Glomerular endothelial cell (primary cell): ENCODE results near the gene SLC10A4. TPM values are rescaled to one million over a fixed set of nuclear protein-coding genes. Genes with fewer than 3 reads are reported as not detected.
"Not testable (repeated sequence)": the region's sequence is repeated elsewhere in the genome, so short reads cannot be mapped to it uniquely, and the experiment has no call there.

ENCODE experiments used
- DNase-seq: peaks from one replicate; pipeline ENCODE4 v3.0.0-alpha.2; 2011; ENCODE audit warnings: low read depth, low spot score; ENCODE audit errors: extremely low read depth
- total RNA-seq: library from RNA; depleted of rRNA; stranded (reverse); fragments of >200 nt; gene quantifications from 2 replicates; pipeline ENCODE4 v1.2.3, GENCODE V29; 2015

SLC10A4 gene
- total RNA-seq, result 0.12 TPM in 1 of 2 replicates, not detected in the other

GRCh38 chr4:48483006-48483776 is at the start of gene SLC10A4:
TSS of gene SLC10A4 (plus strand) at chr4:48483343. CDS start at chr4:48483562, 219 bp downstream.
- DNase-seq, result no peak

- DNase-seq, result no peak
These were observed 46.8 kb upstream of the SLC10A4 start for GRCh38 chr4:48436318-48436717.

GRCh38 chr4:48439988-48440387 is 43.2 kb upstream of the SLC10A4 start:
- DNase-seq, result no peak

GRCh38 chr4:48440914-48441313 is 42.2 kb upstream of the SLC10A4 start:
- not testable (repeated sequence) for DNase-seq

- DNase-seq, result no peak
These were observed 37.4 kb upstream of the SLC10A4 start for GRCh38 chr4:48445704-48446103.

GRCh38 chr4:48446642-48447041 is 36.5 kb upstream of the SLC10A4 start:
- no peak for DNase-seq

- DNase-seq, result no peak
These were observed 34.0 kb upstream of the SLC10A4 start for GRCh38 chr4:48449151-48449550.

GRCh38 chr4:48450740-48451139 is 32.4 kb upstream of the SLC10A4 start:
- no peak for DNase-seq

GRCh38 chr4:48451656-48452055 is 31.5 kb upstream of the SLC10A4 start:
- not testable (repeated sequence) for DNase-seq

- no peak for DNase-seq
These were observed 28.6 kb upstream of the SLC10A4 start for GRCh38 chr4:48454591-48454990.

GRCh38 chr4:48461000-48461399 is 22.1 kb upstream of the SLC10A4 start:
- no peak for DNase-seq

GRCh38 chr4:48462363-48462762 is 20.8 kb upstream of the SLC10A4 start:
- no peak for DNase-seq

- no peak for DNase-seq
These were observed 15.7 kb upstream of the SLC10A4 start for GRCh38 chr4:48467442-48467841.

- no peak for DNase-seq
These were observed 15.3 kb upstream of the SLC10A4 start for GRCh38 chr4:48467891-48468290.

GRCh38 chr4:48470137-48470536 is 13.0 kb upstream of the SLC10A4 start:
- no peak for DNase-seq

GRCh38 chr4:48470570-48470969 is 12.6 kb upstream of the SLC10A4 start:
- no peak for DNase-seq

- DNase-seq, result no peak
These were observed 10.3 kb upstream of the SLC10A4 start for GRCh38 chr4:48472794-48473193.

GRCh38 chr4:48475770-48476169 is 7.4 kb upstream of the SLC10A4 start:
- no peak for DNase-seq

GRCh38 chr4:48478273-48478672 is 4.9 kb upstream of the SLC10A4 start:
- no peak for DNase-seq

- no peak for DNase-seq
These were observed 1.6 kb upstream of the SLC10A4 start for GRCh38 chr4:48481581-48481980.

GRCh38 chr4:48483777-48484493 is 792 bp downstream of the SLC10A4 start:
- DNase-seq, result no peak
